WERI-Rb-1 (cell line): ENCODE data around the gene SIX5.

Experiments used
- DNase-seq: peaks from one replicate; pipeline ENCODE4 v3.0.0-alpha.2; 2020
- H3K27ac ChIP-seq: fragments of 250-450 bp; sonication (Bioruptor Pico); 2 replicates; pipeline ENCODE4 v1.5.1; 2020; ENCODE audit warnings: mild to moderate bottlenecking, moderate library complexity
- H3K27me3 ChIP-seq: fragments of 250-450 bp; sonication (Bioruptor Pico); 2 replicates; pipeline ENCODE4 v1.5.1; 2021; ENCODE audit warnings: mild to moderate bottlenecking, low read depth, moderate library complexity; ENCODE audit not compliant: insufficient read depth, severe bottlenecking
- H3K36me3 ChIP-seq: fragments of 250-450 bp; sonication (Bioruptor Pico); 2 replicates; pipeline ENCODE4 v1.5.1; 2020; ENCODE audit warnings: mild to moderate bottlenecking, moderate library complexity
- H3K4me3 ChIP-seq: 2 replicates; pipeline ENCODE4 v1.5.1; 2011; ENCODE audit warnings: low read depth, mild to moderate bottlenecking, control low read depth, low read length
- H3K9me3 ChIP-seq: fragments of 250-450 bp; sonication (Bioruptor Pico); 2 replicates; pipeline ENCODE4 v1.5.1; 2021; ENCODE audit warnings: mild to moderate bottlenecking, moderate library complexity; ENCODE audit not compliant: severe bottlenecking
- CTCF ChIP-seq: IDR thresholded peaks from 2 replicates; pipeline ENCODE4 v1.5.1; 2011; ENCODE audit warnings: low read depth, mild to moderate bottlenecking, control low read depth, inconsistent platforms, low read length

Gene SIX5

GRCh38 chr19:45790942-45791341 is 21.9 kb upstream of the SIX5 start:
- H3K27me3 ChIP-seq, result no peaks in the 10 kb centered on the region
- no peak overlapping the region for H3K27ac ChIP-seq
- H3K9me3 ChIP-seq, result no peaks in the 10 kb centered on the region
- H3K4me3 ChIP-seq, result no peak overlapping the region
- DNase-seq, result no peak
- peaks cover 43% of the 10 kb centered on the region for H3K36me3 ChIP-seq
- TF ChIP-seq CTCF, result no peak

- H3K27me3 ChIP-seq, result no peaks in the 10 kb centered on the region
- H3K36me3 ChIP-seq, result peaks cover 49% of the 10 kb centered on the region
- TF ChIP-seq CTCF, result no peak
- H3K9me3 ChIP-seq, result no peaks in the 10 kb centered on the region
- no peak overlapping the region for H3K4me3 ChIP-seq
- no peak overlapping the region for H3K27ac ChIP-seq
- DNase-seq, result no peak
Observed at GRCh38 chr19:45789035-45789786, 20.2 kb upstream of the SIX5 start.

GRCh38 chr19:45786533-45786894 is 17.5 kb upstream of the SIX5 start:
- Histone ChIP-seq H3K27me3 (no peaks in the 10 kb centered on the region), H3K9me3 (no peaks in the 10 kb centered on the region), H3K27ac (no peak overlapping the region), H3K36me3 (peaks cover 49% of the 10 kb centered on the region), H3K4me3 (no peak overlapping the region)
- no peak for DNase-seq
- no peak for TF ChIP-seq CTCF

- no peak overlapping the region for H3K4me3 ChIP-seq
- no peak for DNase-seq
- no peaks in the 10 kb centered on the region for H3K27me3 ChIP-seq
- peaks cover 49% of the 10 kb centered on the region for H3K36me3 ChIP-seq
- no peaks in the 10 kb centered on the region for H3K9me3 ChIP-seq
- H3K27ac ChIP-seq, result no peak overlapping the region
- TF ChIP-seq CTCF, result no peak
Observed at GRCh38 chr19:45785781-45786532, 16.9 kb upstream of the SIX5 start.

GRCh38 chr19:45785097-45785496 is 16.0 kb upstream of the SIX5 start:
- no peaks in the 10 kb centered on the region for H3K9me3 ChIP-seq
- no peak overlapping the region for H3K27ac ChIP-seq
- no peaks in the 10 kb centered on the region for H3K27me3 ChIP-seq
- no peak for TF ChIP-seq CTCF
- H3K36me3 ChIP-seq, result peaks cover 42% of the 10 kb centered on the region
- no peak overlapping the region for H3K4me3 ChIP-seq
- no peak for DNase-seq

- Histone ChIP-seq H3K4me3 (no peak overlapping the region), H3K36me3 (peaks cover 34% of the 10 kb centered on the region), H3K27ac (no peak overlapping the region), H3K9me3 (no peaks in the 10 kb centered on the region), H3K27me3 (no peaks in the 10 kb centered on the region)
- no peak for TF ChIP-seq CTCF
- DNase-seq, result peak; percentile 5
Observed at GRCh38 chr19:45784096-45784495, 15.0 kb upstream of the SIX5 start.
